Bronchial epithelial cell (primary cell): ENCODE data around the gene HACE1. TPM values are rescaled to one million over a fixed set of nuclear protein-coding genes. Genes with fewer than 3 reads are reported as not detected.
"Not testable (repeated sequence)": the region's sequence is repeated elsewhere in the genome, so short reads cannot be mapped to it uniquely, and the experiment has no call there.

Experiments
- DNase-seq: peaks from one replicate; pipeline ENCODE4 v3.0.0-alpha.2; 2010; ENCODE audit warnings: low read depth
- FAIRE-seq: peaks from 2 replicates; lab custom pipeline; 2011; peaks lifted over from hg19 to GRCh38; lab: Jason Lieb, UNC
- H3K27me3 ChIP-seq: 2 replicates; pipeline ENCODE4 v1.5.1; 2011; ENCODE audit warnings: low read length; ENCODE audit not compliant: control insufficient read depth, insufficient read depth
- H3K36me3 ChIP-seq: 2 replicates; pipeline ENCODE4 v1.5.1; 2011; ENCODE audit warnings: low read length; ENCODE audit not compliant: control insufficient read depth, insufficient read depth
- H3K4me3 ChIP-seq: 2 replicates; pipeline ENCODE4 v1.5.1; 2011; ENCODE audit warnings: mild to moderate bottlenecking, low read depth, low read length, control low read depth
- total RNA-seq: library from RNA; depleted of rRNA; stranded (reverse); fragments of >200 nt; gene quantifications from 2 replicates; pipeline ENCODE4 v1.2.1, GENCODE V29; 2014
- TF ChIP-seq, protein P1 (sequence below): IDR thresholded peaks from 2 replicates; pipeline ENCODE4 v1.5.1; 2011; ENCODE audit warnings: mild to moderate bottlenecking, moderate library complexity, low read length, control low read depth, inconsistent platforms; ENCODE audit not compliant: insufficient read depth, severe bottlenecking

HACE1 gene
- total RNA-seq, 1 donor from 2014 or later, result 14.2 TPM

DNA sequence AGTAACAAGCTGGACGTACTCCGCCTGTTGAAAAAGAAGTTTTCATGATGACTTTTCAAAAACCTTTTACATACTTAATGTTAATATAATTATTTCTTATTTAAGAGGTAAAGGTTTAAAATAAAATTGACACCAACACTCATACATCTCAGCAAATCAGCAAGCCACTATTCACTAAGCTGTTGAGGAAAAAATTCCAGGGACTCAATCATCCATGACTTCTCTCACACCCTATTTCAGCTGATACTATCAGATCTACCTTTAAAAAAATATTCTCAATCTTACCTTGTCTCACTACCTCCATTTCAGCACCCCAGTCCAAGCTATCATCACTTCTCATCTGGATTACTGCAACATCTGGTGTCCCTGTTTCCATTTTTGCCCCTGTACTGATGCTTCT lies 109.3 kb downstream of the HACE1 start:
- H3K4me3 ChIP-seq, result no peak overlapping the region
- FAIRE-seq, result no peak
- DNase-seq, result no peak
- H3K36me3 ChIP-seq, result no peaks in the 10 kb centered on the region
- H3K27me3 ChIP-seq, result no peaks in the 10 kb centered on the region
- TF ChIP-seq, protein P1, sequence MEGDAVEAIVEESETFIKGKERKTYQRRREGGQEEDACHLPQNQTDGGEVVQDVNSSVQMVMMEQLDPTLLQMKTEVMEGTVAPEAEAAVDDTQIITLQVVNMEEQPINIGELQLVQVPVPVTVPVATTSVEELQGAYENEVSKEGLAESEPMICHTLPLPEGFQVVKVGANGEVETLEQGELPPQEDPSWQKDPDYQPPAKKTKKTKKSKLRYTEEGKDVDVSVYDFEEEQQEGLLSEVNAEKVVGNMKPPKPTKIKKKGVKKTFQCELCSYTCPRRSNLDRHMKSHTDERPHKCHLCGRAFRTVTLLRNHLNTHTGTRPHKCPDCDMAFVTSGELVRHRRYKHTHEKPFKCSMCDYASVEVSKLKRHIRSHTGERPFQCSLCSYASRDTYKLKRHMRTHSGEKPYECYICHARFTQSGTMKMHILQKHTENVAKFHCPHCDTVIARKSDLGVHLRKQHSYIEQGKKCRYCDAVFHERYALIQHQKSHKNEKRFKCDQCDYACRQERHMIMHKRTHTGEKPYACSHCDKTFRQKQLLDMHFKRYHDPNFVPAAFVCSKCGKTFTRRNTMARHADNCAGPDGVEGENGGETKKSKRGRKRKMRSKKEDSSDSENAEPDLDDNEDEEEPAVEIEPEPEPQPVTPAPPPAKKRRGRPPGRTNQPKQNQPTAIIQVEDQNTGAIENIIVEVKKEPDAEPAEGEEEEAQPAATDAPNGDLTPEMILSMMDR, result no peak

DNA sequence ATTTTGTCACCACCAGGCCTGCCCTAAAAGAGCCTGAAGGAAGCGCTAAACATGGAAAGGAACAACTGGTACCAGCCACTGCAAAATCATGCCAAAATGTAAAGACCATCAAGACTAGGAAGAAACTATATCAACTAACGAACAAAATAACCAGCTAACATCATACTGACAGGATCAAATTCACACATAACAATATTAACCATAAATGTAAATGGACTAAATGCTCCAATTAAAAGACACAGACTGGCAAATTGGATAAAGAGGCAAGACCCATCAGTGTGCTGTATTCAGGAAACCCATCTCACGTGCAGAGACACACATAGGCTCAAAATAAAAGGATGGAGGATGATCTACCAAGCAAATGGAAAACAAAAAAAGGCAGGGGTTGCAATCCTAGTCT lies 120.6 kb downstream of the HACE1 start:
- not testable (repeated sequence) for FAIRE-seq

DNA sequence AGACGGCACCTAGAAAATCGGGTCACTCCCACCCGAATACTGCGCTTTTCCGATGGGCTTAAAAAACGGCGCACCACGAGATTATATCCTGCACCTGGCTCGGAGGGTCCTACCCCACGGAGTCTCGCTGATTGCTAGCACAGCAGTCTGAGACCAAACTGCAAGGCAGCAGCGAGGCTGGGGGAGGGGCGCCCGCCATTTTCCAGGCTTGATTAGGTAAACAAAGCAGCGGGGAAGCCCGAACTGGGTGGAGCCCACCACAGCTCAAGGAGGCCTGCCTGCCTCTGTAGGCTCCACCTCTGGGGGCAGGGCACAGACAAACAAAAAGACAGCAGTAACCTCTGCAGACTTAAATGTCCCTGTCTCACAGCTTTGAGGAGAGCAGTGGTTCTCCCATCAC lies 122.2 kb downstream of the HACE1 start:
- not testable (repeated sequence) for FAIRE-seq, DNase-seq

More for the DNA sequence above, 120.6 kb downstream of the HACE1 start:
- not testable (repeated sequence) for H3K36me3 ChIP-seq, H3K27me3 ChIP-seq, H3K4me3 ChIP-seq, DNase-seq

DNA sequence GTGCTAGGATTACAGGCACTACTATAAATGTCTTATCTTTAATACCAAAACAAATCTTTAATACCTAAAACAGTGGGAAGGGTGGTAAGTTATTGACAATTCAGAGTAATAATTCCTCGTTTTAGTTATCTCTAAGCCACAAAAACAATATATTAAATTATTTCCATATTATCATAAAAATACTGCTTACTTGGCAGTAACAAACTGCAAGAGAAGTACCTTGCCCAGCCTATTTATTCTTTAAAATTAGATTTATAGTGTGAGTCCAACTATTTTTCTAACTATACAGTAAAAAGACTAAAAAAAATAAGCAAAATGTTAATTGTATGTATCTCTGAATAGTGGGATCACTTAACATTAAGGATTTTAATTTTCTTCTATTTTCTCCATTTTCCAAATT lies 123.2 kb downstream of the HACE1 start:
- FAIRE-seq (no peak), DNase-seq (no peak)
- no peak overlapping the region for H3K4me3 ChIP-seq
- H3K27me3 ChIP-seq, result no peaks in the 10 kb centered on the region
- TF ChIP-seq, protein P1, result no peak
- H3K36me3 ChIP-seq, result no peaks in the 10 kb centered on the region

More for the DNA sequence above, 122.2 kb downstream of the HACE1 start:
- not testable (repeated sequence) for H3K36me3 ChIP-seq, H3K27me3 ChIP-seq, H3K4me3 ChIP-seq

DNA sequence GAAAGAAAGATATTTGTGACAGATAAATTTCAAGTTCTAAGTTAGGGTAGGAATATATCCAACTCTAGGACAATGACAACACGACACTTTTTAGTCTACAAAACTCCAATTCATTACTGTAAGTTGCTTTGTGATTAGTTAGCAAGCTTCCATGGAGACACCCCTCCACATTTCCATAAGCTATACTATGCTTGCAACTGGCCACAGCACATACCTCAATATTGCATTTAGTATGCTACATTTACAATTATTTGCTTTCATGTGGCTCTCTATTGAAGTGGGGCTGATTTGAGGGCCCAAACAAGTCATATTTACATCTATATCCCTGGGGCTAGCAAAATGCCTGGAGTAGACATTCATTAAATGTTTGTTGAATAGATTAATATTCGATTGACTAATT lies 129.3 kb downstream of the HACE1 start:
- no peaks in the 10 kb centered on the region for H3K27me3 ChIP-seq
- H3K4me3 ChIP-seq, result no peak overlapping the region
- DNase-seq (no peak), FAIRE-seq (no peak)
- H3K36me3 ChIP-seq, result no peaks in the 10 kb centered on the region
- TF ChIP-seq, protein P1, result no peak

DNA sequence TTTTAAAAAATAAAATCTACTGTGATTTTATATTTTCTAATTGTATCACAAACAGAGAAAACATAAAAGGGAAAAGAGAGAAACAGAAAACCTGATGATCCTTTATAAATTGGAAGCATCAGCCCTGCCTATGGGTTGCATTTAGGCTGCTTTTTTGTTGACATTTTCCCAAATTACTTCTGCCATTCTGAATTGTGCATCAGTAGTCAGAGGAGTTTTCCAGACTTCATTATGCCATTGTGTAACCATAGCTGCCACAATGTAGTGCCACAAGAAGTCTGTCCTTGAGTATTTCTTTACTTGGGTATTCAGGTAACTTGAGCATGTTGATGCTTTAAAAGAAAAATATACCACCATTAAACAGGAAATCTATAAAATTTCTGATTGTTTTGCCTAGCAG lies 130.3 kb downstream of the HACE1 start:
- FAIRE-seq (no peak), DNase-seq (no peak)
- Histone ChIP-seq H3K27me3 (no peaks in the 10 kb centered on the region), H3K4me3 (no peak overlapping the region), H3K36me3 (no peaks in the 10 kb centered on the region)
- TF ChIP-seq, protein P1, result no peak

DNA sequence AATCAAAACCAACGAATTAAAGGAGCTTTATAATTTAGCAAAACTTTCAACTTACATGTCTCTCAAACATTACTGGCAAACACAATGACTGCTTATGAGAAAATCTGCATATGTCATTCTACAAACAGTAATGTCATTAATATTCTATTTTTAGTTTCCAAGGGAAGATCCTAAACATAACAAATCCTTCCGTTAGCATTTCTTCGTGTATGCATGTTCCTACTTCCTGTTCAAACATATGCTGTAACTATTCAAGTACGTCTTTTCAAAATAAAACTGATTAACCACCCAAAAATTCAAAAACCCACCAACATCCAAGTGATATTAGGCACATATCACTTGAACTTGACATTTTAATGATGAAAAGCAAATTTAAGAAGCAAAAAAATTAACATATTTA lies 131.3 kb downstream of the HACE1 start:
- Histone ChIP-seq H3K36me3 (no peaks in the 10 kb centered on the region), H3K4me3 (no peak overlapping the region), H3K27me3 (no peaks in the 10 kb centered on the region)
- FAIRE-seq (no peak), DNase-seq (no peak)
- TF ChIP-seq, protein P1, result no peak
